HepG2 (cell line): Measurements from ENCODE around the gene CCR5AS.

Experiments
- ATAC-seq: fragments of 200-7000 bp; cut with Tn5 transposase; 3 replicates; pipeline ENCODE4 v1.9.1; 2020; ENCODE audit warnings: mild to moderate bottlenecking, moderate library complexity
- BruUV-seq: library from RNA; stranded (reverse); fragments of 400-500 nt; replicated peaks from 2 replicates; lab custom pipeline; 2021; lab: Mats Ljungman, UMichigan
- CTCF ChIA-PET: fragments of 300-600 bp; formaldehyde crosslinking; extraction: SDS; loops from one replicate; lab custom pipeline; 2021; ENCODE audit warnings: low total read pairs, inconsistent platforms, low intra/inter-chr PET ratio; lab: Yijun Ruan, JAX
- POLR2A ChIA-PET: fragments of 350-600 bp; sonication (Branson Sonifier 250); formaldehyde crosslinking; loops from one replicate; lab custom pipeline; 2020; ENCODE audit warnings: antibody characterized with exemption, inconsistent platforms; lab: Yijun Ruan, JAX
- DNase-seq: peaks from one replicate; pipeline ENCODE4 v3.0.0-alpha.2; 2015; ENCODE audit warnings: low spot score
- FAIRE-seq: peaks from 3 replicates; lab custom pipeline; 2011; peaks lifted over from hg19 to GRCh38; lab: Jason Lieb, UNC
- H2AFZ ChIP-seq: one replicate; pipeline ENCODE4 v1.6.1; 2011; ENCODE audit warnings: low read length, inconsistent platforms
- H3K27ac ChIP-seq: fragments of 300-600 bp; 3 replicates; pipeline ENCODE4 v1.8.0; 2011; ENCODE audit warnings: mixed run types, mild to moderate bottlenecking, mixed read lengths, low read length, inconsistent platforms; ENCODE audit not compliant: insufficient read depth; ENCODE audit errors: extremely low read length
- H3K27me3 ChIP-seq, 2 experiments: fragments of 200-600 bp in 1 of 2; 2 replicates in 1 of 2; 3 replicates in 1 of 2; pipeline versions ENCODE4 v1.6.0 to v1.8.0; 2011; ENCODE audit warnings: low read length in 2 of 2, mild to moderate bottlenecking in 2 of 2, moderate library complexity in 2 of 2, inconsistent platforms in 1 of 2; ENCODE audit not compliant: insufficient read depth in 2 of 2, control insufficient read depth in 1 of 2
- H3K36me3 ChIP-seq, 2 experiments: fragments of 200-600 bp in 1 of 2; replicated peaks in 1 of 2; 2 replicates in 1 of 2; 3 replicates in 1 of 2; pipeline versions ENCODE4 v1.5.1 to v1.8.0; 2011; ENCODE audit warnings: low read length in 2 of 2, inconsistent platforms in 1 of 2; ENCODE audit not compliant: insufficient read depth in 2 of 2, control insufficient read depth in 1 of 2
- H3K4me1 ChIP-seq: 2 replicates; pipeline ENCODE4 v1.5.1; 2012; ENCODE audit warnings: low read length, inconsistent platforms; ENCODE audit not compliant: insufficient read depth
- H3K4me2 ChIP-seq: 2 replicates; pipeline ENCODE4 v1.6.0; 2011; ENCODE audit warnings: low read depth, low read length, inconsistent platforms
- H3K4me3 ChIP-seq, 3 experiments: fragments of 200-600 bp in 1 of 3; sonication (generic), shearing (Covaris generic) in 1 of 3; replicated peaks in 1 of 3; 2 replicates each; pipeline ENCODE4 v1.5.1; 2011 to 2016; ENCODE audit warnings: low read length in 3 of 3, inconsistent platforms in 2 of 3, low read depth in 2 of 3, mild to moderate bottlenecking in 2 of 3, control low read depth in 1 of 3, mixed read lengths in 1 of 3; ENCODE audit not compliant: insufficient read depth in 1 of 3
- H3K79me2 ChIP-seq: one replicate; pipeline ENCODE4 v1.6.1; 2011; ENCODE audit warnings: low read length, inconsistent platforms; ENCODE audit not compliant: insufficient read depth
- H3K9ac ChIP-seq: 2 replicates; pipeline ENCODE4 v1.6.0; 2011; ENCODE audit warnings: mild to moderate bottlenecking, low read depth, low read length, inconsistent platforms; ENCODE audit not compliant: insufficient read depth
- H3K9me3 ChIP-seq: 2 replicates; pipeline ENCODE4 v1.5.1; 2012; ENCODE audit warnings: mild to moderate bottlenecking, low read length
- H4K20me1 ChIP-seq: 2 replicates; pipeline ENCODE4 v1.6.0; 2011; ENCODE audit warnings: inconsistent platforms, mild to moderate bottlenecking, low read length, moderate library complexity; ENCODE audit not compliant: insufficient read depth
- EP300 ChIP-seq, 3 experiments: sonication (generic) in 1 of 3; formaldehyde crosslinking in 1 of 3; IDR thresholded peaks; 2 replicates each; pipeline versions ENCODE4 v1.5.1 to v1.6.1; 2011 to 2020; ENCODE audit warnings: low read depth in 2 of 3, low read length in 2 of 3, borderline replicate concordance in 1 of 3, improper control_type of control experiment in 1 of 3, mild to moderate bottlenecking in 1 of 3, missing genetic modification reagents in 1 of 3, moderate library complexity in 1 of 3
- GTF3A ChIP-seq: sonication (generic); formaldehyde crosslinking; conservative IDR thresholded peaks from 2 replicates; pipeline ENCODE4 v1.4.0; 2020; ENCODE audit warnings: mild to moderate bottlenecking, missing genetic modification reagents
- KAT8 ChIP-seq: IDR thresholded peaks from 2 replicates; pipeline ENCODE4 v1.6.1; 2016; ENCODE audit warnings: missing genetic modification reagents, missing compliant biosample characterization
- NKX3-1 ChIP-seq: sonication (generic); formaldehyde crosslinking; IDR thresholded peaks from 2 replicates; pipeline ENCODE4 v1.5.0; 2020; ENCODE audit warnings: missing genetic modification reagents
- SALL1 ChIP-seq: sonication (generic); formaldehyde crosslinking; IDR thresholded peaks from 2 replicates; pipeline ENCODE4 v1.8.0; 2022; ENCODE audit warnings: mild to moderate bottlenecking, missing genetic modification reagents
- TBX2 ChIP-seq: sonication (generic); formaldehyde crosslinking; IDR thresholded peaks from 2 replicates; pipeline ENCODE4 v1.5.0; 2020; ENCODE audit warnings: missing genetic modification reagents, mild to moderate bottlenecking, borderline replicate concordance
- ZMYM4 ChIP-seq: sonication (generic); formaldehyde crosslinking; IDR thresholded peaks from 2 replicates; pipeline ENCODE4 v1.8.1; 2023; ENCODE audit warnings: mild to moderate bottlenecking, missing genetic modification reagents
- ZNF17 ChIP-seq: sonication (generic); formaldehyde crosslinking; IDR thresholded peaks from 2 replicates; pipeline ENCODE4 v1.5.0; 2020; ENCODE audit warnings: mild to moderate bottlenecking, missing genetic modification reagents
- ZNF253 ChIP-seq: sonication (generic); formaldehyde crosslinking; IDR thresholded peaks from 2 replicates; pipeline ENCODE4 v1.8.0; 2022; ENCODE audit warnings: mild to moderate bottlenecking, missing genetic modification reagents, borderline replicate concordance
- ZNF260 ChIP-seq: sonication (generic); formaldehyde crosslinking; IDR thresholded peaks from 2 replicates; pipeline ENCODE4 v1.4.0; 2020; ENCODE audit warnings: missing genetic modification reagents, low read depth, mild to moderate bottlenecking, borderline replicate concordance
- ZNF354B ChIP-seq: sonication (generic); formaldehyde crosslinking; IDR thresholded peaks from 2 replicates; pipeline ENCODE4 v1.8.0; 2022; ENCODE audit warnings: mild to moderate bottlenecking, missing genetic modification reagents
- ZNF446 ChIP-seq: sonication (generic); formaldehyde crosslinking; IDR thresholded peaks from 2 replicates; pipeline ENCODE4 v1.5.0; 2020; ENCODE audit warnings: mild to moderate bottlenecking, missing genetic modification reagents
- WGBS: methylation state at CpG from one replicate; pipeline ENCODE4 v1.1.6; 2017; ENCODE audit warnings: low lambda C conversion rate; 5-methylcytosine and 5-hydroxymethylcytosine counted together
- in situ Hi-C: cut with HindIII; loops from 2 replicates; pipeline ENCODE4 v1.10.0; 2017; ENCODE audit warnings: low pct_unique_long_range_greater_than_20kb; ENCODE audit not compliant: extremely low pct_ligation_motif_present
- intact Hi-C: fragments of 100-400 bp; cut with micrococcal nuclease; formaldehyde crosslinking; loops from one replicate; pipeline ENCODE4 v1.10.0; 2022; ENCODE audit not compliant: unreplicated experiment
- TF ChIP-seq, protein P1 (sequence below): sonication (generic); formaldehyde crosslinking; IDR thresholded peaks from 2 replicates; pipeline ENCODE4 v1.5.1; 2020; ENCODE audit warnings: mild to moderate bottlenecking, missing genetic modification reagents, borderline replicate concordance

Gene CCR5AS

GRCh38 chr3:46411271-46411670 is 4.4 kb upstream of the CCR5AS start:
- H3K9me3 ChIP-seq = no peaks in the 10 kb centered on the region
- POLR2A ChIA-PET = no interaction called here
- no peak overlapping the region for H3K9ac ChIP-seq
- FAIRE-seq (no peak), DNase-seq (no peak), ATAC-seq (no peak)
- H2AFZ ChIP-seq = no peak overlapping the region
- H3K4me2 ChIP-seq = no peak overlapping the region
- no peak overlapping the region for H3K27ac ChIP-seq
- H3K4me1 ChIP-seq = no peaks in the 10 kb centered on the region
- TF ChIP-seq KAT8 (CRISPR knock-in tag) (no peak), ZNF260 (CRISPR knock-in tag) (no peak), ZNF253 (CRISPR knock-in tag) (no peak), ZMYM4 (no peak), TBX2 (CRISPR knock-in tag) (no peak), GTF3A (CRISPR knock-in tag) (no peak), EP300 (IDR thresholded peaks at IDR 0.05; ENCODE audit: low read depth in 2 of 2, low read length in 2 of 2) (no peak), EP300 (CRISPR knock-in tag; IDR thresholded peaks at IDR 0.05; ENCODE audit: borderline replicate concordance) (no peak), NKX3-1 (CRISPR knock-in tag) (no peak), ZNF446 (CRISPR knock-in tag) (no peak), ZNF354B (CRISPR knock-in tag) (no peak), ZNF17 (CRISPR knock-in tag) (no peak), SALL1 (no peak)
- TF ChIP-seq, protein P1, sequence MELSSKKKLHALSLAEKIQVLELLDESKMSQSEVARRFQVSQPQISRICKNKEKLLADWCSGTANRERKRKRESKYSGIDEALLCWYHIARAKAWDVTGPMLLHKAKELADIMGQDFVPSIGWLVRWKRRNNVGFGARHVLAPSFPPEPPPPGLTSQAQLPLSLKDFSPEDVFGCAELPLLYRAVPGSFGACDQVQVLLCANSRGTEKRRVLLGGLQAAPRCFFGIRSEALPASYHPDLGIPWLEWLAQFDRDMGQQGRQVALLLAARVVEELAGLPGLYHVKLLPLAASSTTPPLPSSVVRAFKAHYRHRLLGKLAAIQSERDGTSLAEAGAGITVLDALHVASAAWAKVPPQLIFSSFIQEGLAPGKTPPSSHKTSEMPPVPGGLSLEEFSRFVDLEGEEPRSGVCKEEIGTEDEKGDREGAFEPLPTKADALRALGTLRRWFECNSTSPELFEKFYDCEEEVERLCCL = no peak
- peaks cover 4% of the 10 kb centered on the region in 2 experiments; a peak in 2 of 5 replicates for H3K27me3 ChIP-seq
- no peaks in the 10 kb centered on the region for H3K36me3 ChIP-seq
- no TSS peak for BruUV-seq
- no peak overlapping the region for H3K4me3 ChIP-seq
- intact Hi-C loops (no loop called here), in situ Hi-C loops (no loop called here)
- 75% methylated on average over 2 of the region's 2 CpGs for WGBS
- no peaks in the 10 kb centered on the region for H3K79me2 ChIP-seq
- CTCF ChIA-PET = no interaction called here
- H4K20me1 ChIP-seq = no peaks in the 10 kb centered on the region
